RPMI7951 (cell line): ENCODE measurements around the gene C10orf105. TPM values are rescaled to one million over a fixed set of nuclear protein-coding genes. Genes with fewer than 3 reads are reported as not detected.

Experiments used
- DNase-seq: peaks from one replicate; pipeline ENCODE4 v3.0.0-alpha.2; 2012; ENCODE audit warnings: low read depth
- total RNA-seq: library from RNA; depleted of rRNA; stranded (reverse); fragments of >200 nt; shearing (Covaris generic); gene quantifications from 2 replicates; pipeline ENCODE4 v1.2.3, GENCODE V29; 2014

Gene C10orf105
- total RNA-seq, 1 experiment from 2014 or later, result 0.12 TPM

GRCh38 chr10:71751515-71752224 lies 32.1 kb upstream of the C10orf105 start:
- no peak for DNase-seq

GRCh38 chr10:71750986-71751385 lies 31.4 kb upstream of the C10orf105 start:
- DNase-seq, result no peak

- DNase-seq, result no peak
These were observed 30.7 kb upstream of the C10orf105 start for GRCh38 chr10:71750124-71750841.

- no peak for DNase-seq
These were observed 29.8 kb upstream of the C10orf105 start for GRCh38 chr10:71749396-71749795.

- DNase-seq, result no peak
These were observed 29.2 kb upstream of the C10orf105 start for GRCh38 chr10:71748671-71749191.

- DNase-seq, result no peak
These were observed 28.3 kb upstream of the C10orf105 start for GRCh38 chr10:71747551-71748523.

GRCh38 chr10:71747039-71747531 lies 27.5 kb upstream of the C10orf105 start:
- DNase-seq, result no peak

GRCh38 chr10:71746344-71747037 lies 26.9 kb upstream of the C10orf105 start:
- no peak for DNase-seq

- DNase-seq, result no peak
These were observed 26.2 kb upstream of the C10orf105 start for GRCh38 chr10:71745664-71746250.

- DNase-seq, result no peak
These were observed 25.5 kb upstream of the C10orf105 start for GRCh38 chr10:71744897-71745663.

- DNase-seq, result no peak
These were observed 24.3 kb upstream of the C10orf105 start for GRCh38 chr10:71743866-71744265.

- DNase-seq, result no peak
These were observed 23.7 kb upstream of the C10orf105 start for GRCh38 chr10:71743089-71743838.

- no peak for DNase-seq
These were observed 22.9 kb upstream of the C10orf105 start for GRCh38 chr10:71742301-71743088.

- no peak for DNase-seq
These were observed 22.1 kb upstream of the C10orf105 start for GRCh38 chr10:71741671-71742070.

GRCh38 chr10:71741029-71741428 lies 21.5 kb upstream of the C10orf105 start:
- DNase-seq, result no peak

GRCh38 chr10:71740069-71740653 lies 20.6 kb upstream of the C10orf105 start:
- peak; percentile 66 for DNase-seq

GRCh38 chr10:71739358-71739900 lies 19.9 kb upstream of the C10orf105 start:
- DNase-seq, result no peak

GRCh38 chr10:71737834-71738197 lies 18.2 kb upstream of the C10orf105 start:
- peak; percentile 77 for DNase-seq
